Panc1 (cell line): ENCODE measurements around the gene SIRPA. TPM values are rescaled to one million over a fixed set of nuclear protein-coding genes. Genes with fewer than 3 reads are reported as not detected.

Source experiments
- ATAC-seq: fragments of 200-7000 bp; cut with Tn5 transposase; 2 replicates; pipeline ENCODE4 v1.9.1; 2020; ENCODE audit warnings: mild to moderate bottlenecking, moderate library complexity
- BruUV-seq: library from RNA; stranded (reverse); fragments of 400-500 nt; replicated peaks from 2 replicates; lab custom pipeline; 2021; lab: Mats Ljungman, UMichigan
- CTCF ChIA-PET: fragments of 300-600 bp; sonication (Branson Sonifier 250); formaldehyde crosslinking; loops from one replicate; lab custom pipeline; 2022; ENCODE audit warnings: antibody characterized with exemption; lab: Charles Lee
- POLR2A ChIA-PET: fragments of 300-600 bp; sonication (Branson Sonifier 250); formaldehyde crosslinking; loops from one replicate; lab custom pipeline; 2022; ENCODE audit warnings: antibody characterized with exemption; lab: Charles Lee
- DNase-seq: peaks from one replicate; pipeline ENCODE4 v3.0.0-alpha.2; 2010; ENCODE audit warnings: low read depth, low spot score
- H3K27ac ChIP-seq: 2 replicates; pipeline ENCODE4 v1.5.1; 2011; ENCODE audit warnings: mild to moderate bottlenecking, low read length, inconsistent platforms
- H3K27me3 ChIP-seq: fragments of 200-500 bp; sonication (Bioruptor generic); 2 replicates; pipeline ENCODE4 v1.6.0; 2014; ENCODE audit warnings: low read length, inconsistent platforms; ENCODE audit not compliant: control insufficient read depth, insufficient read depth
- H3K36me3 ChIP-seq: fragments of 200-500 bp; sonication (Bioruptor generic); 2 replicates; pipeline ENCODE4 v1.5.1; 2014; ENCODE audit warnings: inconsistent platforms, mild to moderate bottlenecking, low read length, moderate library complexity; ENCODE audit not compliant: control insufficient read depth, insufficient read depth
- H3K4me1 ChIP-seq: 2 replicates; pipeline ENCODE4 v1.5.1; 2011; ENCODE audit warnings: inconsistent platforms, mild to moderate bottlenecking, low read length, moderate library complexity; ENCODE audit not compliant: control insufficient read depth, insufficient read depth
- H3K4me3 ChIP-seq, 2 experiments: 2 replicates each; pipeline ENCODE4 v1.5.1; 2011 to 2012; ENCODE audit warnings: low read depth in 2 of 2, low read length in 2 of 2, mild to moderate bottlenecking in 2 of 2, inconsistent platforms in 1 of 2, moderate library complexity in 1 of 2
- H3K9me3 ChIP-seq: fragments of 200-500 bp; sonication (Bioruptor generic); 2 replicates; pipeline ENCODE4 v1.5.1; 2014; ENCODE audit warnings: low read depth, mild to moderate bottlenecking, inconsistent platforms, low read length, moderate library complexity; ENCODE audit not compliant: control insufficient read depth, insufficient read depth
- POLR2AphosphoS5 ChIP-seq: IDR thresholded peaks from 2 replicates; pipeline ENCODE4 v1.6.1; 2012; ENCODE audit warnings: mild to moderate bottlenecking, low read depth, low read length, moderate library complexity
- SIN3A ChIP-seq: IDR thresholded peaks from 2 replicates; pipeline ENCODE4 v1.6.1; 2012; ENCODE audit warnings: low read depth, mild to moderate bottlenecking, low read length, moderate library complexity, borderline replicate concordance; ENCODE audit not compliant: insufficient read depth
- TCF7L2 ChIP-seq: IDR thresholded peaks from 2 replicates; pipeline ENCODE4 v1.6.1; 2011; ENCODE audit warnings: mild to moderate bottlenecking, low read depth, low read length, inconsistent platforms
- in situ Hi-C: cut with HindIII; loops from 2 replicates; pipeline ENCODE4 v1.10.0; 2016; ENCODE audit warnings: low sequenced_read_pairs, low pct_unique_long_range_greater_than_20kb
- intact Hi-C: fragments of 100-400 bp; cut with micrococcal nuclease; formaldehyde crosslinking; loops from one replicate; pipeline ENCODE4 v1.10.0; 2022; ENCODE audit not compliant: unreplicated experiment
- total RNA-seq: library from RNA; stranded (reverse); gene quantifications from one replicate; pipeline ENCODE4 v1.2.1, GENCODE V29; 2021; ENCODE audit not compliant: unreplicated experiment
- TF ChIP-seq, protein P1 (sequence below), 2 experiments: IDR thresholded peaks; 2 replicates each; pipeline ENCODE4 v1.6.1; 2011 to 2012; ENCODE audit warnings: low read depth in 2 of 2, control low read depth in 1 of 2, low read length in 1 of 2, mild to moderate bottlenecking in 1 of 2, moderate library complexity in 1 of 2; ENCODE audit not compliant: insufficient read depth in 1 of 2
- TF ChIP-seq, protein P2 (sequence below): fragments of 450-650 bp; IDR thresholded peaks from 2 replicates; pipeline ENCODE4 v1.5.1; 2017; ENCODE audit warnings: mild to moderate bottlenecking

SIRPA gene
- total RNA-seq, 1 experiment from 2014 or later: 2.4 TPM

- in situ Hi-C loops (no loop called here), intact Hi-C loops (no loop called here)
- no peak for TF ChIP-seq POLR2AphosphoS5
- no peak for TF ChIP-seq SIN3A
- TF ChIP-seq, protein P1, sequence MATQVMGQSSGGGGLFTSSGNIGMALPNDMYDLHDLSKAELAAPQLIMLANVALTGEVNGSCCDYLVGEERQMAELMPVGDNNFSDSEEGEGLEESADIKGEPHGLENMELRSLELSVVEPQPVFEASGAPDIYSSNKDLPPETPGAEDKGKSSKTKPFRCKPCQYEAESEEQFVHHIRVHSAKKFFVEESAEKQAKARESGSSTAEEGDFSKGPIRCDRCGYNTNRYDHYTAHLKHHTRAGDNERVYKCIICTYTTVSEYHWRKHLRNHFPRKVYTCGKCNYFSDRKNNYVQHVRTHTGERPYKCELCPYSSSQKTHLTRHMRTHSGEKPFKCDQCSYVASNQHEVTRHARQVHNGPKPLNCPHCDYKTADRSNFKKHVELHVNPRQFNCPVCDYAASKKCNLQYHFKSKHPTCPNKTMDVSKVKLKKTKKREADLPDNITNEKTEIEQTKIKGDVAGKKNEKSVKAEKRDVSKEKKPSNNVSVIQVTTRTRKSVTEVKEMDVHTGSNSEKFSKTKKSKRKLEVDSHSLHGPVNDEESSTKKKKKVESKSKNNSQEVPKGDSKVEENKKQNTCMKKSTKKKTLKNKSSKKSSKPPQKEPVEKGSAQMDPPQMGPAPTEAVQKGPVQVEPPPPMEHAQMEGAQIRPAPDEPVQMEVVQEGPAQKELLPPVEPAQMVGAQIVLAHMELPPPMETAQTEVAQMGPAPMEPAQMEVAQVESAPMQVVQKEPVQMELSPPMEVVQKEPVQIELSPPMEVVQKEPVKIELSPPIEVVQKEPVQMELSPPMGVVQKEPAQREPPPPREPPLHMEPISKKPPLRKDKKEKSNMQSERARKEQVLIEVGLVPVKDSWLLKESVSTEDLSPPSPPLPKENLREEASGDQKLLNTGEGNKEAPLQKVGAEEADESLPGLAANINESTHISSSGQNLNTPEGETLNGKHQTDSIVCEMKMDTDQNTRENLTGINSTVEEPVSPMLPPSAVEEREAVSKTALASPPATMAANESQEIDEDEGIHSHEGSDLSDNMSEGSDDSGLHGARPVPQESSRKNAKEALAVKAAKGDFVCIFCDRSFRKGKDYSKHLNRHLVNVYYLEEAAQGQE (IDR thresholded peaks at IDR 0.05; ENCODE audit: insufficient read depth in 1 of 2, low read depth in 2 of 2, low read length in 1 of 2): no peak
- no peak for TF ChIP-seq TCF7L2
- TF ChIP-seq, protein P2, sequence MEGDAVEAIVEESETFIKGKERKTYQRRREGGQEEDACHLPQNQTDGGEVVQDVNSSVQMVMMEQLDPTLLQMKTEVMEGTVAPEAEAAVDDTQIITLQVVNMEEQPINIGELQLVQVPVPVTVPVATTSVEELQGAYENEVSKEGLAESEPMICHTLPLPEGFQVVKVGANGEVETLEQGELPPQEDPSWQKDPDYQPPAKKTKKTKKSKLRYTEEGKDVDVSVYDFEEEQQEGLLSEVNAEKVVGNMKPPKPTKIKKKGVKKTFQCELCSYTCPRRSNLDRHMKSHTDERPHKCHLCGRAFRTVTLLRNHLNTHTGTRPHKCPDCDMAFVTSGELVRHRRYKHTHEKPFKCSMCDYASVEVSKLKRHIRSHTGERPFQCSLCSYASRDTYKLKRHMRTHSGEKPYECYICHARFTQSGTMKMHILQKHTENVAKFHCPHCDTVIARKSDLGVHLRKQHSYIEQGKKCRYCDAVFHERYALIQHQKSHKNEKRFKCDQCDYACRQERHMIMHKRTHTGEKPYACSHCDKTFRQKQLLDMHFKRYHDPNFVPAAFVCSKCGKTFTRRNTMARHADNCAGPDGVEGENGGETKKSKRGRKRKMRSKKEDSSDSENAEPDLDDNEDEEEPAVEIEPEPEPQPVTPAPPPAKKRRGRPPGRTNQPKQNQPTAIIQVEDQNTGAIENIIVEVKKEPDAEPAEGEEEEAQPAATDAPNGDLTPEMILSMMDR: no peak
- no peak for DNase-seq
- Histone ChIP-seq H3K4me3 (no peak overlapping the region), H3K4me1 (no peaks in the 10 kb centered on the region), H3K27ac (no peak overlapping the region), H3K27me3 (peaks cover 2% of the 10 kb centered on the region), H3K9me3 (no peaks in the 10 kb centered on the region), H3K36me3 (no peaks in the 10 kb centered on the region)
- POLR2A ChIA-PET: no interaction called here
- no peak for ATAC-seq
- CTCF ChIA-PET: no interaction called here
- no TSS peak for BruUV-seq
Observed at GRCh38 chr20:1939270-1939595, 44.0 kb downstream of the SIRPA start.

DNA sequence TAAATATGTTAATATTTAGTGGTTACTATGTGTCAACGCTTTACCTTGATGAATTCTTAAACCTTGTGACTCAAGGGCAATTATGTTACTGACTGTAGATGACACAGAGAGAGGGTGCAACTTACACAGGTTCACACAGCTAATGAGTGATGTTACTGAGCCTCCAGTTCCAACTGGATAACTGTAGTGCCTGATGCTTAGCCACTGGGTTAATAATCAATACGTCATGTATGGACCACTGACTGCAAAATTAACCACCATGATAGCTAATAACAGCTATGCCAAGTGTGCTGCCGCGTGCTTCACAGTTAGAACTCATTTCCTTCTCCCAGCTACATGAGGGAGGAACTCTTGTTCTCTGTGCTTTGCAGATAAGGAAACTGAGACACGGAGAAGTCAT is 45.4 kb downstream of the SIRPA start:
- intact Hi-C loops (no loop called here), in situ Hi-C loops (no loop called here)
- Histone ChIP-seq H3K27ac (no peak overlapping the region), H3K4me3 (no peak overlapping the region), H3K36me3 (no peaks in the 10 kb centered on the region), H3K4me1 (no peaks in the 10 kb centered on the region), H3K27me3 (peaks cover 8% of the 10 kb centered on the region), H3K9me3 (no peaks in the 10 kb centered on the region)
- CTCF ChIA-PET: no interaction called here
- TF ChIP-seq TCF7L2: no peak
- TF ChIP-seq, protein P2: no peak
- no peak for TF ChIP-seq SIN3A
- TF ChIP-seq POLR2AphosphoS5: no peak
- TF ChIP-seq, protein P1 (IDR thresholded peaks at IDR 0.05; ENCODE audit: insufficient read depth in 1 of 2, low read depth in 2 of 2, low read length in 1 of 2): no peak
- DNase-seq: no peak
- ATAC-seq: no peak
- no TSS peak for BruUV-seq
- POLR2A ChIA-PET: no interaction called here
